ENCODE data around the gene TUBGCP6. TPM values are rescaled to one million over a fixed set of nuclear protein-coding genes. Genes with fewer than 3 reads are reported as not detected.

Gene TUBGCP6
- total and polyA plus RNA-seq, 2 experiments from 2014 or later = 18.6 to 47.1 TPM

- Mint-ChIP-seq H3K4me3 (no peak overlapping the region), H3K4me1 (peaks cover 2% of the 10 kb centered on the region; the same call in 1 of the 3 replicates), H3K27ac (no peak overlapping the region), H3K27me3 (ENCODE audit: insufficient read depth, low read depth, poor library complexity) (peaks cover 7% of the 10 kb centered on the region), H3K36me3 (ENCODE audit: low read depth) (peaks cover 53% of the 10 kb centered on the region), H3K9me3 (no peaks in the 10 kb centered on the region)
- Histone ChIP-seq H3K27me3 (ENCODE audit: insufficient read depth) (no peaks in the 10 kb centered on the region), H2AFZ (no peak overlapping the region), H3K9me2 (ENCODE audit: insufficient read depth) (no peaks in the 10 kb centered on the region), H3F3A (replicated peaks; ENCODE audit: low read depth) (no peaks in the 10 kb centered on the region), H3K27ac (ENCODE audit: low read depth) (no peak overlapping the region), H4K20me1 (replicated peaks; ENCODE audit: insufficient read depth) (peaks cover 5% of the 10 kb centered on the region; the same call in 1 of the 2 replicates), H3K79me2 (replicated peaks; ENCODE audit: insufficient read depth) (no peaks in the 10 kb centered on the region), H3K4me3 (no peak overlapping the region), H3K4me2 (no peak overlapping the region), H3K4me1 (ENCODE audit: insufficient read depth) (no peaks in the 10 kb centered on the region; the same call in 1 of the 2 replicates), H3K36me3 (ENCODE audit: insufficient read depth) (no peaks in the 10 kb centered on the region)
- peak; percentile 13 for ATAC-seq
- TF ChIP-seq CTCF (conservative IDR thresholded peaks at IDR 0.05; ENCODE audit: low read depth in 2 of 2) (peak in 1 of 2 experiments; percentile 54; a peak in 2 of 4 replicates), POLR2AphosphoS5 (IDR thresholded peaks at IDR 0.05; ENCODE audit: low read depth) (no peak)
- DNase-seq (ENCODE audit: low spot score) = no peak
Observed at GRCh38 chr22:50221410-50222300, 23.2 kb downstream of the TUBGCP6 start.

- no peaks in the 10 kb centered on the region for H3K36me3 ChIP-seq (ENCODE audit: insufficient read depth)
- H3K9me2 ChIP-seq (ENCODE audit: insufficient read depth) = no peaks in the 10 kb centered on the region
- H3K27ac Mint-ChIP-seq = no peak overlapping the region
- DNase-seq (ENCODE audit: low spot score) (no peak), ATAC-seq (no peak)
- no peaks in the 10 kb centered on the region; the same call in 1 of the 2 replicates for H3K4me1 ChIP-seq (ENCODE audit: insufficient read depth)
- H3K79me2 ChIP-seq (replicated peaks; ENCODE audit: insufficient read depth) = no peaks in the 10 kb centered on the region
- H3K4me2 ChIP-seq = no peak overlapping the region
- H3F3A ChIP-seq (replicated peaks; ENCODE audit: low read depth) = no peaks in the 10 kb centered on the region
- H3K27me3 Mint-ChIP-seq (ENCODE audit: insufficient read depth, low read depth, poor library complexity) = peaks cover 7% of the 10 kb centered on the region
- peaks cover 2% of the 10 kb centered on the region; the same call in 1 of the 3 replicates for H3K4me1 Mint-ChIP-seq
- no peaks in the 10 kb centered on the region for H3K27me3 ChIP-seq (ENCODE audit: insufficient read depth)
- H2AFZ ChIP-seq = no peak overlapping the region
- H4K20me1 ChIP-seq (replicated peaks; ENCODE audit: insufficient read depth) = peaks cover 5% of the 10 kb centered on the region; the same call in 1 of the 2 replicates
- H3K4me3 Mint-ChIP-seq = no peak overlapping the region
- H3K9me3 Mint-ChIP-seq = no peaks in the 10 kb centered on the region
- H3K4me3 ChIP-seq = no peak overlapping the region
- H3K27ac ChIP-seq (ENCODE audit: low read depth) = no peak overlapping the region
- peaks cover 59% of the 10 kb centered on the region for H3K36me3 Mint-ChIP-seq (ENCODE audit: low read depth)
- no peak for TF ChIP-seq ZNF331 (CRISPR knock-in tag; IDR thresholded peaks at IDR 0.05; ENCODE audit: low read depth)
- no peak for TF ChIP-seq EZH2phosphoT487 (IDR thresholded peaks at IDR 0.05; ENCODE audit: unreplicated experiment)
- TF ChIP-seq ETS1 (IDR thresholded peaks at IDR 0.05) = no peak
- no peak for TF ChIP-seq NANOG (IDR thresholded peaks at IDR 0.05; ENCODE audit: borderline replicate concordance)
- TF ChIP-seq ZNF462 (CRISPR knock-in tag; IDR thresholded peaks at IDR 0.05) = no peak
- no peak for TF ChIP-seq CREB1 (CRISPR knock-in tag; IDR thresholded peaks at IDR 0.05; ENCODE audit: low read depth)
- TF ChIP-seq EZH2 (IDR thresholded peaks at IDR 0.05; ENCODE audit: low read depth, unreplicated experiment) = no peak
- no peak for TF ChIP-seq STAT1 (IDR thresholded peaks at IDR 0.05; ENCODE audit: unreplicated experiment)
- TF ChIP-seq POLR2AphosphoS5 (IDR thresholded peaks at IDR 0.05; ENCODE audit: low read depth) = no peak
Observed at GRCh38 chr22:50220603-50221409, 24.0 kb downstream of the TUBGCP6 start.
